Measurements from ENCODE around the gene BMAL2. TPM values are rescaled to one million over a fixed set of nuclear protein-coding genes. Genes with fewer than 3 reads are reported as not detected.

BMAL2 gene
- total RNA-seq, 4 donors from 2014 or later = 7.6 to 16.6 (median 10.5) TPM

GRCh38 chr12:27343255-27344000, 10.8 kb downstream of the BMAL2 start:
- H3K9me3 ChIP-seq = no peaks in the 10 kb centered on the region
- 56% methylated on average over 5 of the region's 5 CpGs for WGBS
- no peaks in the 10 kb centered on the region for H3K4me1 ChIP-seq
- H3K27me3 ChIP-seq = no peaks in the 10 kb centered on the region
- H3K27ac ChIP-seq = no peak overlapping the region
- no peaks in the 10 kb centered on the region for H3K36me3 ChIP-seq
- no peak for TF ChIP-seq CTCF (IDR thresholded peaks at IDR 0.05)
- TF ChIP-seq POLR2A (IDR thresholded peaks at IDR 0.05) = no peak
- TF ChIP-seq POLR2AphosphoS5 (IDR thresholded peaks at IDR 0.05) = no peak
- no peak for TF ChIP-seq EP300 (IDR thresholded peaks at IDR 0.05)
- DNase-seq (ENCODE audit: low spot score in 2 of 2) = no peak
- H3K4me3 ChIP-seq = no peak overlapping the region

- Histone ChIP-seq H3K4me1 (no peaks in the 10 kb centered on the region), H3K4me3 (no peak overlapping the region), H3K27ac (no peak overlapping the region), H3K27me3 (no peaks in the 10 kb centered on the region), H3K36me3 (no peaks in the 10 kb centered on the region), H3K9me3 (no peaks in the 10 kb centered on the region)
- 80% methylated on average over 2 of the region's 2 CpGs for WGBS
- TF ChIP-seq CTCF (IDR thresholded peaks at IDR 0.05) = no peak
- no peak for TF ChIP-seq POLR2A (IDR thresholded peaks at IDR 0.05)
- no peak for TF ChIP-seq EP300 (IDR thresholded peaks at IDR 0.05)
- no peak for TF ChIP-seq POLR2AphosphoS5 (IDR thresholded peaks at IDR 0.05)
- DNase-seq (ENCODE audit: low spot score in 2 of 2) = no peak
Observed at GRCh38 chr12:27344246-27344645, 11.6 kb downstream of the BMAL2 start.

GRCh38 chr12:27344760-27345159, 12.1 kb downstream of the BMAL2 start:
- no peak overlapping the region for H3K27ac ChIP-seq
- no peak overlapping the region for H3K4me3 ChIP-seq
- TF ChIP-seq CTCF (IDR thresholded peaks at IDR 0.05) (no peak), POLR2A (IDR thresholded peaks at IDR 0.05) (no peak), POLR2AphosphoS5 (IDR thresholded peaks at IDR 0.05) (no peak), EP300 (IDR thresholded peaks at IDR 0.05) (no peak)
- no peaks in the 10 kb centered on the region for H3K9me3 ChIP-seq
- no peaks in the 10 kb centered on the region for H3K36me3 ChIP-seq
- H3K27me3 ChIP-seq = no peaks in the 10 kb centered on the region
- H3K4me1 ChIP-seq = no peaks in the 10 kb centered on the region
- DNase-seq (ENCODE audit: low spot score in 2 of 2) = no peak
- WGBS = 73% methylated on average over 3 of the region's 3 CpGs

- H3K4me3 ChIP-seq = no peak overlapping the region
- TF ChIP-seq CTCF (IDR thresholded peaks at IDR 0.05) (no peak), EP300 (IDR thresholded peaks at IDR 0.05) (no peak), POLR2A (IDR thresholded peaks at IDR 0.05) (no peak), POLR2AphosphoS5 (IDR thresholded peaks at IDR 0.05) (no peak)
- H3K4me1 ChIP-seq = no peaks in the 10 kb centered on the region
- H3K27me3 ChIP-seq = no peaks in the 10 kb centered on the region
- DNase-seq (ENCODE audit: low spot score in 2 of 2) = no peak
- 87% methylated on average over 4 of the region's 4 CpGs for WGBS
- no peak overlapping the region for H3K27ac ChIP-seq
- H3K36me3 ChIP-seq = no peaks in the 10 kb centered on the region
- no peaks in the 10 kb centered on the region for H3K9me3 ChIP-seq
Observed at GRCh38 chr12:27345376-27345775, 12.7 kb downstream of the BMAL2 start.

GRCh38 chr12:27347779-27348178, 15.1 kb downstream of the BMAL2 start:
- WGBS = 67% methylated on average over 2 of the region's 2 CpGs
- no peaks in the 10 kb centered on the region for H3K4me1 ChIP-seq

More at GRCh38 chr12:27347779-27348178, 15.1 kb downstream of the BMAL2 start:
- no peak overlapping the region for H3K4me3 ChIP-seq
- no peak overlapping the region for H3K27ac ChIP-seq
- no peak for DNase-seq (ENCODE audit: low spot score in 2 of 2)
- no peak for TF ChIP-seq EP300 (IDR thresholded peaks at IDR 0.05)
- no peak for TF ChIP-seq POLR2A (IDR thresholded peaks at IDR 0.05)
- no peak for TF ChIP-seq POLR2AphosphoS5 (IDR thresholded peaks at IDR 0.05)
- TF ChIP-seq CTCF (IDR thresholded peaks at IDR 0.05) = no peak
- no peaks in the 10 kb centered on the region for H3K9me3 ChIP-seq
- no peaks in the 10 kb centered on the region for H3K27me3 ChIP-seq
- no peaks in the 10 kb centered on the region for H3K36me3 ChIP-seq

Data from suprapubic skin (tissue), 4 donors.